HEK293 (cell line): Measurements from ENCODE around the gene DND1.

ENCODE experiments used
- CTCF ChIP-seq: fragments of 450-650 bp; formaldehyde crosslinking; IDR thresholded peaks from 2 replicates; pipeline ENCODE4 v1.5.1; 2016; ENCODE audit warnings: missing biosample characterization, missing genetic modification characterization
- KLF16 ChIP-seq: fragments of 450-650 bp; formaldehyde crosslinking; IDR thresholded peaks from 2 replicates; pipeline ENCODE4 v1.5.1; 2017; ENCODE audit warnings: missing biosample characterization, missing genetic modification characterization
- PBX3 ChIP-seq: sonication (generic); formaldehyde crosslinking; IDR thresholded peaks from 2 replicates; pipeline ENCODE4 v1.8.1; 2022; ENCODE audit warnings: mild to moderate bottlenecking, moderate library complexity, missing genetic modification reagents
- YY1 ChIP-seq: fragments of 450-650 bp; formaldehyde crosslinking; IDR thresholded peaks from 2 replicates; pipeline ENCODE4 v1.5.1; 2018; ENCODE audit warnings: missing biosample characterization, missing genetic modification characterization

GRCh38 chr5:140673187-140673976, at the start of gene DND1:
- TF ChIP-seq PBX3 (CRISPR knock-in tag) = no peak
- no peak for TF ChIP-seq CTCF
- TF ChIP-seq KLF16 = no peak
- TF ChIP-seq YY1 = no peak
